NCI-H146 (cell line): Measurements from ENCODE around the gene PIGZ.
"Not testable (repeated sequence)": the region's sequence is repeated elsewhere in the genome, so short reads cannot be mapped to it uniquely, and the experiment has no call there.

Source experiments
- DNase-seq: peaks from one replicate; lab custom pipeline; 2025; lab: John Stamatoyannopoulos, UW

Gene PIGZ

GRCh38 chr3:196949285-196949619 lies 19.4 kb downstream of the PIGZ start:
- DNase-seq, result no peak

- DNase-seq, result peak; percentile 18
Observed at GRCh38 chr3:196948442-196949284, 20.0 kb downstream of the PIGZ start.

- no peak for DNase-seq
Observed at GRCh38 chr3:196947860-196948441, 20.7 kb downstream of the PIGZ start.

GRCh38 chr3:196947136-196947859 lies 21.3 kb downstream of the PIGZ start:
- no peak for DNase-seq

- not testable (repeated sequence) for DNase-seq
Observed at GRCh38 chr3:196944037-196944790, 24.4 kb downstream of the PIGZ start.

- DNase-seq, result peak; percentile 35
Observed at GRCh38 chr3:196942915-196943277, 25.7 kb downstream of the PIGZ start.

- peak; percentile 98 for DNase-seq
Observed at GRCh38 chr3:196942226-196942914, 26.3 kb downstream of the PIGZ start, which contains the start of gene NCBP2. Gene NCBP2 (minus strand): TSS chr3:196942528. CDS start chr3:196942503, 25 bp downstream.

GRCh38 chr3:196941729-196942225 lies 26.9 kb downstream of the PIGZ start:
- peak; percentile 64 for DNase-seq

- no peak for DNase-seq
Observed at GRCh38 chr3:196938576-196938975, 30.1 kb downstream of the PIGZ start.

GRCh38 chr3:196938124-196938523 lies 30.5 kb downstream of the PIGZ start:
- DNase-seq, result no peak

GRCh38 chr3:196936288-196936687 lies 32.3 kb downstream of the PIGZ start:
- no peak for DNase-seq

- DNase-seq, result no peak
Observed at GRCh38 chr3:196932600-196932999, 36.0 kb downstream of the PIGZ start.

GRCh38 chr3:196931828-196932587 lies 36.6 kb downstream of the PIGZ start:
- no peak for DNase-seq

GRCh38 chr3:196931157-196931556 lies 37.5 kb downstream of the PIGZ start:
- no peak for DNase-seq

GRCh38 chr3:196927571-196928453 lies 40.8 kb downstream of the PIGZ start:
- no peak for DNase-seq

GRCh38 chr3:196920733-196921132 lies 47.9 kb downstream of the PIGZ start:
- no peak for DNase-seq

GRCh38 chr3:196918968-196919367 lies 49.7 kb downstream of the PIGZ start:
- peak; percentile 44 for DNase-seq

- no peak for DNase-seq
Observed at GRCh38 chr3:196916995-196917394, 51.6 kb downstream of the PIGZ start.

GRCh38 chr3:196916221-196916620 lies 52.4 kb downstream of the PIGZ start:
- DNase-seq, result no peak

GRCh38 chr3:196915375-196915774 lies 53.3 kb downstream of the PIGZ start:
- DNase-seq, result no peak
